HepG2 (cell line): ENCODE measurements around the gene GNAI2. TPM values are rescaled to one million over a fixed set of nuclear protein-coding genes. Genes with fewer than 3 reads are reported as not detected.
A peak's percentile ranks its signal among the peaks of the same experiment; 100 is the strongest.

Experiments used
- DRAP1 ChIP-seq: IDR thresholded peaks from 2 replicates; pipeline ENCODE4 v1.6.1; 2016; ENCODE audit warnings: missing genetic modification reagents, missing compliant biosample characterization
- MLX ChIP-seq: IDR thresholded peaks from 2 replicates; pipeline ENCODE4 v1.6.1; 2016
- POGK ChIP-seq: sonication (generic); formaldehyde crosslinking; conservative IDR thresholded peaks from 2 replicates; pipeline ENCODE4 v1.8.0; 2022; ENCODE audit warnings: mild to moderate bottlenecking, moderate library complexity, missing genetic modification reagents
- RFX1 ChIP-seq: fragments of 450-650 bp; IDR thresholded peaks from 2 replicates; pipeline ENCODE4 v1.6.1; 2017
- SNAPC4 ChIP-seq: sonication (generic); formaldehyde crosslinking; IDR thresholded peaks from 2 replicates; pipeline ENCODE4 v1.4.0; 2020; ENCODE audit warnings: mild to moderate bottlenecking, missing genetic modification reagents
- ZNF7 ChIP-seq: IDR thresholded peaks from 2 replicates; pipeline ENCODE4 v1.6.1; 2016; ENCODE audit warnings: missing biosample characterization, missing genetic modification reagents
- polyA plus RNA-seq, 8 experiments: library from polyadenylated mRNA; depleted of rRNA in 3 of 8; stranded (reverse) in 7 of 8; unstranded in 1 of 8; fragments of >200 nt; fragmentation: Illumina TruSeq in 4 of 8; extraction: Trizol in 4 of 8; gene quantifications; 2 replicates each; pipeline versions ENCODE4 v1.2.1 to v1.2.3, GENCODE V29; 2011 to 2016; ENCODE audit warnings: low read depth in 4 of 8, missing spikeins in 1 of 8, mixed read lengths in 1 of 8; ENCODE audit not compliant: insufficient read depth in 1 of 8
- total RNA-seq, 5 experiments: library from RNA; depleted of rRNA; stranded (reverse); fragments of >200 nt; fragmentation: Illumina TruSeq; extraction: Trizol; gene quantifications; 2 replicates each; pipeline ENCODE4 v1.2.3, GENCODE V29; 2016; ENCODE audit warnings: low read depth in 1 of 5

Gene GNAI2
- total and polyA plus RNA-seq, 2 of the 13 experiments (the other 11 are each of a cell fraction or from before 2014, with no cell fraction given): 51.1 to 66.2 TPM

- TF ChIP-seq POGK (0 out of 2 replicates have a peak, but pooled peaks have one; percentile 24), RFX1 (no peak), ZNF7 (CRISPR knock-in tag) (0 out of 2 replicates have a peak, but pooled peaks have one; percentile 15), DRAP1 (CRISPR knock-in tag) (no peak), SNAPC4 (CRISPR knock-in tag) (no peak), MLX (no peak)
These were observed 28.5 kb upstream of the GNAI2 start (continued) for GRCh38 chr3:50207359-50208042.
